HepG2 (cell line): ENCODE measurements around the gene IL12B. TPM values are rescaled to one million over a fixed set of nuclear protein-coding genes. Genes with fewer than 3 reads are reported as not detected.

Experiments used
- ATAC-seq: fragments of 200-7000 bp; cut with Tn5 transposase; 3 replicates; pipeline ENCODE4 v1.9.1; 2020; ENCODE audit warnings: mild to moderate bottlenecking, moderate library complexity
- BruUV-seq: library from RNA; stranded (reverse); fragments of 400-500 nt; replicated peaks from 2 replicates; lab custom pipeline; 2021; lab: Mats Ljungman, UMichigan
- CTCF ChIA-PET: fragments of 300-600 bp; formaldehyde crosslinking; extraction: SDS; loops from one replicate; lab custom pipeline; 2021; ENCODE audit warnings: low total read pairs, inconsistent platforms, low intra/inter-chr PET ratio; lab: Yijun Ruan, JAX
- POLR2A ChIA-PET: fragments of 350-600 bp; sonication (Branson Sonifier 250); formaldehyde crosslinking; loops from one replicate; lab custom pipeline; 2020; ENCODE audit warnings: antibody characterized with exemption, inconsistent platforms; lab: Yijun Ruan, JAX
- DNase-seq: peaks from one replicate; pipeline ENCODE4 v3.0.0-alpha.2; 2015; ENCODE audit warnings: low spot score
- FAIRE-seq: peaks from 3 replicates; lab custom pipeline; 2011; peaks lifted over from hg19 to GRCh38; lab: Jason Lieb, UNC
- H2AFZ ChIP-seq: one replicate; pipeline ENCODE4 v1.6.1; 2011; ENCODE audit warnings: low read length, inconsistent platforms
- H3K27ac ChIP-seq: fragments of 300-600 bp; 3 replicates; pipeline ENCODE4 v1.8.0; 2011; ENCODE audit warnings: mixed run types, mild to moderate bottlenecking, mixed read lengths, low read length, inconsistent platforms; ENCODE audit not compliant: insufficient read depth; ENCODE audit errors: extremely low read length
- H3K27me3 ChIP-seq, 2 experiments: fragments of 200-600 bp in 1 of 2; 2 replicates in 1 of 2; 3 replicates in 1 of 2; pipeline versions ENCODE4 v1.6.0 to v1.8.0; 2011; ENCODE audit warnings: low read length in 2 of 2, mild to moderate bottlenecking in 2 of 2, moderate library complexity in 2 of 2, inconsistent platforms in 1 of 2; ENCODE audit not compliant: insufficient read depth in 2 of 2, control insufficient read depth in 1 of 2
- H3K36me3 ChIP-seq, 2 experiments: fragments of 200-600 bp in 1 of 2; replicated peaks in 1 of 2; 2 replicates in 1 of 2; 3 replicates in 1 of 2; pipeline versions ENCODE4 v1.5.1 to v1.8.0; 2011; ENCODE audit warnings: low read length in 2 of 2, inconsistent platforms in 1 of 2; ENCODE audit not compliant: insufficient read depth in 2 of 2, control insufficient read depth in 1 of 2
- H3K4me1 ChIP-seq: 2 replicates; pipeline ENCODE4 v1.5.1; 2012; ENCODE audit warnings: low read length, inconsistent platforms; ENCODE audit not compliant: insufficient read depth
- H3K4me2 ChIP-seq: 2 replicates; pipeline ENCODE4 v1.6.0; 2011; ENCODE audit warnings: low read depth, low read length, inconsistent platforms
- H3K4me3 ChIP-seq, 3 experiments: fragments of 200-600 bp in 1 of 3; sonication (generic), shearing (Covaris generic) in 1 of 3; replicated peaks in 1 of 3; 2 replicates each; pipeline ENCODE4 v1.5.1; 2011 to 2016; ENCODE audit warnings: low read length in 3 of 3, inconsistent platforms in 2 of 3, low read depth in 2 of 3, mild to moderate bottlenecking in 2 of 3, control low read depth in 1 of 3, mixed read lengths in 1 of 3; ENCODE audit not compliant: insufficient read depth in 1 of 3
- H3K79me2 ChIP-seq: one replicate; pipeline ENCODE4 v1.6.1; 2011; ENCODE audit warnings: low read length, inconsistent platforms; ENCODE audit not compliant: insufficient read depth
- H3K9ac ChIP-seq: 2 replicates; pipeline ENCODE4 v1.6.0; 2011; ENCODE audit warnings: mild to moderate bottlenecking, low read depth, low read length, inconsistent platforms; ENCODE audit not compliant: insufficient read depth
- H3K9me3 ChIP-seq: 2 replicates; pipeline ENCODE4 v1.5.1; 2012; ENCODE audit warnings: mild to moderate bottlenecking, low read length
- H4K20me1 ChIP-seq: 2 replicates; pipeline ENCODE4 v1.6.0; 2011; ENCODE audit warnings: inconsistent platforms, mild to moderate bottlenecking, low read length, moderate library complexity; ENCODE audit not compliant: insufficient read depth
- HDAC1 ChIP-seq: sonication (generic); formaldehyde crosslinking; IDR thresholded peaks from 2 replicates; pipeline ENCODE4 v1.5.1; 2020; ENCODE audit warnings: mild to moderate bottlenecking, missing genetic modification reagents
- HOXA9 ChIP-seq: sonication (generic); formaldehyde crosslinking; IDR thresholded peaks from 2 replicates; pipeline ENCODE4 v1.8.1; 2022; ENCODE audit warnings: missing genetic modification reagents, mild to moderate bottlenecking, moderate library complexity, borderline replicate concordance
- NFIB ChIP-seq: sonication (generic); formaldehyde crosslinking; IDR thresholded peaks from 2 replicates; pipeline ENCODE4 v1.9.0; 2021; ENCODE audit warnings: missing genetic modification reagents, mild to moderate bottlenecking, borderline replicate concordance
- PLSCR1 ChIP-seq: sonication (generic); formaldehyde crosslinking; IDR thresholded peaks from 2 replicates; pipeline ENCODE4 v1.5.0; 2020; ENCODE audit warnings: missing genetic modification reagents, mild to moderate bottlenecking, borderline replicate concordance
- PRMT3 ChIP-seq: sonication (generic); formaldehyde crosslinking; IDR thresholded peaks from 2 replicates; pipeline ENCODE4 v1.8.1; 2022; ENCODE audit warnings: low read depth, mild to moderate bottlenecking, moderate library complexity, missing genetic modification reagents, borderline replicate concordance
- PTBP1 ChIP-seq: fragments of 200-400 bp; formaldehyde crosslinking; IDR thresholded peaks from 2 replicates; pipeline ENCODE4 v1.6.1; 2018; ENCODE audit warnings: low read length, low read depth; ENCODE audit not compliant: poor library complexity, severe bottlenecking
- SIN3A ChIP-seq: IDR thresholded peaks from 2 replicates; pipeline ENCODE4 v1.6.1; 2011; ENCODE audit warnings: low read depth, mild to moderate bottlenecking, control low read depth, low read length, borderline replicate concordance
- SIN3B ChIP-seq: fragments of 150-350 bp; IDR thresholded peaks from 2 replicates; pipeline ENCODE4 v1.6.1; 2014; ENCODE audit warnings: low read length
- ZNF256 ChIP-seq: sonication (generic); formaldehyde crosslinking; conservative IDR thresholded peaks from 2 replicates; pipeline ENCODE4 v1.4.0; 2020; ENCODE audit warnings: missing genetic modification reagents
- ZNF710 ChIP-seq: sonication (generic); formaldehyde crosslinking; IDR thresholded peaks from 2 replicates; pipeline ENCODE4 v1.5.0; 2020; ENCODE audit warnings: mild to moderate bottlenecking, missing genetic modification reagents, borderline replicate concordance
- ZSCAN12 ChIP-seq: sonication (generic); formaldehyde crosslinking; IDR thresholded peaks from 2 replicates; pipeline ENCODE4 v1.9.0; 2021; ENCODE audit warnings: mild to moderate bottlenecking, missing genetic modification reagents
- WGBS: methylation state at CpG from one replicate; pipeline ENCODE4 v1.1.6; 2017; ENCODE audit warnings: low lambda C conversion rate; 5-methylcytosine and 5-hydroxymethylcytosine counted together
- in situ Hi-C: cut with HindIII; loops from 2 replicates; pipeline ENCODE4 v1.10.0; 2017; ENCODE audit warnings: low pct_unique_long_range_greater_than_20kb; ENCODE audit not compliant: extremely low pct_ligation_motif_present
- intact Hi-C: fragments of 100-400 bp; cut with micrococcal nuclease; formaldehyde crosslinking; loops from one replicate; pipeline ENCODE4 v1.10.0; 2022; ENCODE audit not compliant: unreplicated experiment
- polyA plus RNA-seq, 8 experiments: library from polyadenylated mRNA; depleted of rRNA in 3 of 8; stranded (reverse) in 7 of 8; unstranded in 1 of 8; fragments of >200 nt; fragmentation: Illumina TruSeq in 4 of 8; extraction: Trizol in 4 of 8; gene quantifications; 2 replicates each; pipeline versions ENCODE4 v1.2.1 to v1.2.3, GENCODE V29; 2011 to 2016; ENCODE audit warnings: low read depth in 4 of 8, missing spikeins in 1 of 8, mixed read lengths in 1 of 8; ENCODE audit not compliant: insufficient read depth in 1 of 8
- total RNA-seq, 5 experiments: library from RNA; depleted of rRNA; stranded (reverse); fragments of >200 nt; fragmentation: Illumina TruSeq; extraction: Trizol; gene quantifications; 2 replicates each; pipeline ENCODE4 v1.2.3, GENCODE V29; 2016; ENCODE audit warnings: low read depth in 1 of 5
- TF ChIP-seq, protein P1 (sequence below): sonication (generic); formaldehyde crosslinking; IDR thresholded peaks from 2 replicates; pipeline ENCODE4 v1.8.0; 2022; ENCODE audit warnings: mild to moderate bottlenecking, missing genetic modification reagents; ENCODE audit not compliant: insufficient replicate concordance

Gene IL12B
- total and polyA plus RNA-seq, 2 of the 13 experiments (the other 11 are each of a cell fraction or from before 2014, with no cell fraction given) = not detected

DNA sequence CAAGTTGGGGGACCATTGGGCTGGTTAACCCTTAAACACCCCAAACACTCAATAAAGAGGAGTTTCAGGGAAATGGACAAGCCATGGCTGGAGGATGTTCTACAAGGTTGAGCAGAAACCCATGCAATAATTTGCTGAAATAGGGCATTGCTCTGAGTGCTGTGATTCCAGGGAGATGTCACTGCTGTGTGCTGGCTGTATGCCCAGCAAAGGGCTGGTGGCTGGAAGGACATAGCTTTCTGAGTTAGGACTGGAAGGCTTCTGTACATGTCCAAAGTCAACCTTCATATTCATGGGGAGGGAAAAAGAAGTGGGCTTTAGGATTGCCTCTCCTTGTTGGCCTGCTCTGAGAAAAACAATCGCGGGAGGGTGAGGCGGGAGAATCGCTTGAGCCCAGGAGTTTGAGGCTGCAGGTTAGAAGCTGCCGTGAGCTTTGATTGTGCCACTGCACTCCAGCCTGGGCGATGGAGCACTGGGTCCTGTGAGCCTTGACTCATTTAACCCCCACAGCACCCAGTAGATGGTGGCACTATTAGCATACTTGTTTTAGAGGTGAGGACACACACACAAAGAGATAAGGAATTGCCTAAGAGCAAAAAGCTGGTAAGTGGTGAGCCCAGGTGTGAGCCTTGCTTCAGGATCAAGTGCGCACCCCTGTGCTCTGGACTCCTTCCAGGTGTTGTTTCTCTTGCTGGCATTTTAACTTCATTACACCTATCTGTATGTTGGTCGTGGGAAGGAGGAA is 20.4 kb downstream of the IL12B start:
- no peak overlapping the region for H2AFZ ChIP-seq
- ChIA-PET CTCF (no interaction called here), POLR2A (no interaction called here)
- 0% methylated on average over 2 of the region's 8 CpGs for WGBS
- H3K4me3 ChIP-seq = no peak overlapping the region
- ATAC-seq = no peak
- no peak overlapping the region for H3K9ac ChIP-seq
- DNase-seq = no peak
- no peak overlapping the region for H3K4me2 ChIP-seq
- in situ Hi-C loops = no loop called here
- intact Hi-C loops = no loop called here
- BruUV-seq = no TSS peak
- peaks cover 1 to 36% of the 10 kb centered on the region in 2 experiments; a peak in 3 of 5 replicates for H3K27me3 ChIP-seq
- H3K27ac ChIP-seq = no peak overlapping the region
- no peaks in the 10 kb centered on the region for H3K79me2 ChIP-seq
- TF ChIP-seq SIN3A = no peak
- TF ChIP-seq PLSCR1 = no peak
- H4K20me1 ChIP-seq = no peaks in the 10 kb centered on the region
- no peak for FAIRE-seq
- no peaks in the 10 kb centered on the region for H3K9me3 ChIP-seq
- no peaks in the 10 kb centered on the region for H3K4me1 ChIP-seq
- H3K36me3 ChIP-seq = no peaks in the 10 kb centered on the region

- peaks cover 8% of the 10 kb centered on the region; the same call in 1 of the 2 replicates for H3K9me3 ChIP-seq
- ChIA-PET CTCF (no interaction called here), POLR2A (no interaction called here)
- H4K20me1 ChIP-seq = no peaks in the 10 kb centered on the region
- intact Hi-C loops = no loop called here
- WGBS = 22% methylated on average over 5 of the region's 5 CpGs
- no TSS peak for BruUV-seq
- H3K79me2 ChIP-seq = no peaks in the 10 kb centered on the region
- no peaks in the 10 kb centered on the region for H3K36me3 ChIP-seq
- no peak overlapping the region for H3K4me3 ChIP-seq
- H2AFZ ChIP-seq = no peak overlapping the region
- H3K9ac ChIP-seq = no peak overlapping the region
- ATAC-seq = no peak
- peaks cover 6% of the 10 kb centered on the region; the same call in 1 of the 2 replicates for H3K4me1 ChIP-seq
- H3K4me2 ChIP-seq = no peak overlapping the region
- no peak overlapping the region for H3K27ac ChIP-seq
- peaks cover under 1 to 19% of the 10 kb centered on the region in 2 experiments; a peak in 2 of 5 replicates for H3K27me3 ChIP-seq
- no peak for FAIRE-seq
- DNase-seq = no peak
- in situ Hi-C loops = no loop called here
- TF ChIP-seq, protein P1, sequence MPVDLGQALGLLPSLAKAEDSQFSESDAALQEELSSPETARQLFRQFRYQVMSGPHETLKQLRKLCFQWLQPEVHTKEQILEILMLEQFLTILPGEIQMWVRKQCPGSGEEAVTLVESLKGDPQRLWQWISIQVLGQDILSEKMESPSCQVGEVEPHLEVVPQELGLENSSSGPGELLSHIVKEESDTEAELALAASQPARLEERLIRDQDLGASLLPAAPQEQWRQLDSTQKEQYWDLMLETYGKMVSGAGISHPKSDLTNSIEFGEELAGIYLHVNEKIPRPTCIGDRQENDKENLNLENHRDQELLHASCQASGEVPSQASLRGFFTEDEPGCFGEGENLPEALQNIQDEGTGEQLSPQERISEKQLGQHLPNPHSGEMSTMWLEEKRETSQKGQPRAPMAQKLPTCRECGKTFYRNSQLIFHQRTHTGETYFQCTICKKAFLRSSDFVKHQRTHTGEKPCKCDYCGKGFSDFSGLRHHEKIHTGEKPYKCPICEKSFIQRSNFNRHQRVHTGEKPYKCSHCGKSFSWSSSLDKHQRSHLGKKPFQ (CRISPR knock-in tag) = no peak
- TF ChIP-seq ZSCAN12 (CRISPR knock-in tag) (no peak), ZNF710 (no peak), ZNF256 (CRISPR knock-in tag) (no peak), PRMT3 (CRISPR knock-in tag) (no peak), PTBP1 (no peak), NFIB (no peak), HOXA9 (CRISPR knock-in tag) (no peak), SIN3B (no peak), HDAC1 (CRISPR knock-in tag) (no peak)
Observed at GRCh38 chr5:159304961-159305595, 25.2 kb downstream of the IL12B start.
